Activated CD4-positive, CD25-positive, alpha-beta regulatory T cell (primary cell): Measurements from ENCODE around the gene CKS2.

Source experiments
- DNase-seq, 4 experiments: peaks; one replicate each; lab custom pipeline; 2025; lab: John Stamatoyannopoulos, UW

The CKS2 gene

GRCh38 chr9:89350988-89351557, 40.1 kb downstream of the CKS2 start:
- DNase-seq, result no peak

- DNase-seq, result no peak
These were observed 40.7 kb downstream of the CKS2 start for GRCh38 chr9:89351584-89352300.

GRCh38 chr9:89352451-89352850, 41.5 kb downstream of the CKS2 start:
- DNase-seq, result no peak

- DNase-seq, result no peak
These were observed 42.1 kb downstream of the CKS2 start for GRCh38 chr9:89352874-89353649.

GRCh38 chr9:89353989-89354388, 43.0 kb downstream of the CKS2 start:
- no peak for DNase-seq

GRCh38 chr9:89354471-89354870, 43.5 kb downstream of the CKS2 start:
- no peak for DNase-seq

- no peak for DNase-seq
These were observed 45.8 kb downstream of the CKS2 start for GRCh38 chr9:89356782-89357181.

GRCh38 chr9:89357331-89358197, 46.6 kb downstream of the CKS2 start:
- DNase-seq, result no peak

GRCh38 chr9:89358376-89358916, 47.5 kb downstream of the CKS2 start:
- DNase-seq, result no peak

- no peak for DNase-seq
These were observed 48.0 kb downstream of the CKS2 start for GRCh38 chr9:89358985-89359384.

- DNase-seq, result no peak
These were observed 48.8 kb downstream of the CKS2 start for GRCh38 chr9:89359751-89360261.

- DNase-seq, result no peak
These were observed 49.5 kb downstream of the CKS2 start for GRCh38 chr9:89360465-89360864.

GRCh38 chr9:89361031-89361430, 50.0 kb downstream of the CKS2 start:
- no peak for DNase-seq

GRCh38 chr9:89361816-89362646, 51.0 kb downstream of the CKS2 start:
- no peak for DNase-seq

- DNase-seq, result no peak
These were observed 51.8 kb downstream of the CKS2 start for GRCh38 chr9:89362647-89363310.

GRCh38 chr9:89363311-89363670, 52.3 kb downstream of the CKS2 start:
- DNase-seq, result no peak

- DNase-seq, result no peak
These were observed 53.1 kb downstream of the CKS2 start for GRCh38 chr9:89363921-89364665.

GRCh38 chr9:89364666-89365531, 53.9 kb downstream of the CKS2 start:
- no peak for DNase-seq

GRCh38 chr9:89365532-89365912, 54.5 kb downstream of the CKS2 start:
- no peak for DNase-seq
